K562 (cell line): ENCODE results near the gene PRKD2.

ENCODE experiments used
- ADNP ChIP-seq: fragments of 200-800 bp; sonication (Bioruptor generic); IDR thresholded peaks from 2 replicates; pipeline ENCODE4 v1.6.1; 2016; ENCODE audit warnings: missing genetic modification characterization, missing compliant biosample characterization
- CSDE1 ChIP-seq, 2 experiments: fragments of 450-650 bp; IDR thresholded peaks; 2 replicates each; pipeline ENCODE4 v1.6.1; 2016; ENCODE audit warnings: mild to moderate bottlenecking in 1 of 2
- CTCF ChIP-seq, 3 experiments: IDR thresholded peaks in 2 of 3; conservative IDR thresholded peaks in 1 of 3; 2 replicates each; pipeline ENCODE4 v1.5.1; 2011 to 2012; ENCODE audit warnings: low read length in 3 of 3, mild to moderate bottlenecking in 3 of 3, control low read depth in 2 of 3, improper control_type of control experiment in 1 of 3, inconsistent platforms in 1 of 3, low read depth in 1 of 3, mixed read lengths in 1 of 3, moderate library complexity in 1 of 3; ENCODE audit not compliant: insufficient read depth in 2 of 3
- GABPA ChIP-seq: fragments of 200-800 bp; sonication (Bioruptor generic); conservative IDR thresholded peaks from 2 replicates; pipeline ENCODE4 v1.6.1; 2016; ENCODE audit warnings: low read depth, missing genetic modification characterization, missing compliant biosample characterization
- IRF1 ChIP-seq: sonication (generic); formaldehyde crosslinking; IDR thresholded peaks from 2 replicates; pipeline ENCODE4 v1.8.0; 2022; ENCODE audit warnings: missing genetic modification reagents, mild to moderate bottlenecking, borderline replicate concordance
- POLR2AphosphoS5 ChIP-seq: IDR thresholded peaks from 2 replicates; pipeline ENCODE4 v1.6.1; 2011; ENCODE audit warnings: mild to moderate bottlenecking, low read depth, low read length, moderate library complexity; ENCODE audit not compliant: control insufficient read depth, insufficient read depth
- TAF1 ChIP-seq: IDR thresholded peaks from 2 replicates; pipeline ENCODE4 v1.6.1; 2011; ENCODE audit warnings: mild to moderate bottlenecking, low read length, moderate library complexity; ENCODE audit not compliant: insufficient read depth, control insufficient read depth, severe bottlenecking; ENCODE audit errors: extremely low read depth
- YY1 ChIP-seq, 3 experiments: IDR thresholded peaks; 2 replicates each; pipeline ENCODE4 v1.6.1; 2011; ENCODE audit warnings: low read length in 2 of 3, mild to moderate bottlenecking in 2 of 3, moderate library complexity in 2 of 3, borderline replicate concordance in 1 of 3, control low read depth in 1 of 3, low read depth in 1 of 3; ENCODE audit not compliant: insufficient read depth in 3 of 3, insufficient replicate concordance in 2 of 3, control insufficient read depth in 1 of 3, insufficient read length in 1 of 3; ENCODE audit errors: extremely low read depth in 1 of 3
- ZNF311 ChIP-seq: fragments of 250-450 bp; sonication (Bioruptor Pico); IDR thresholded peaks from 2 replicates; pipeline ENCODE4 v1.4.0; 2020; ENCODE audit warnings: mild to moderate bottlenecking, moderate library complexity
- ZNF318 ChIP-seq, 2 experiments: fragments of 450-650 bp; IDR thresholded peaks; 2 replicates each; pipeline ENCODE4 v1.6.1; 2016; ENCODE audit warnings: mild to moderate bottlenecking in 2 of 2, borderline replicate concordance in 1 of 2, low read depth in 1 of 2, moderate library complexity in 1 of 2

- no peak for TF ChIP-seq TAF1
- no peak for TF ChIP-seq CTCF (IDR thresholded peaks at IDR 0.05 in 2 of 3, conservative IDR thresholded peaks at IDR 0.05 in 1 of 3; ENCODE audit: insufficient read depth in 2 of 3, low read depth in 1 of 3, low read length in 3 of 3)
- no peak for TF ChIP-seq ADNP (tag)
- TF ChIP-seq CSDE1 (IDR thresholded peaks at IDR 0.05): no peak
- TF ChIP-seq POLR2AphosphoS5: no peak
- TF ChIP-seq ZNF318 (IDR thresholded peaks at IDR 0.05; ENCODE audit: borderline replicate concordance in 1 of 2, low read depth in 1 of 2): no peak
- TF ChIP-seq IRF1 (CRISPR knock-in tag): no peak
- TF ChIP-seq GABPA (tag): no peak
- TF ChIP-seq YY1 (IDR thresholded peaks at IDR 0.05; ENCODE audit: borderline replicate concordance in 1 of 3, control insufficient read depth in 1 of 3, extremely low read depth in 1 of 3, insufficient read depth in 3 of 3, insufficient read length in 1 of 3, insufficient replicate concordance in 2 of 3, low read depth in 1 of 3, low read length in 2 of 3): no peak
- no peak for TF ChIP-seq ZNF311 (CRISPR knock-in tag)
Measured at GRCh38 chr19:46696866-46697203, 20.1 kb downstream of the PRKD2 start.
